CD14-positive monocyte (primary cell): Measurements from ENCODE around the gene COL5A2. TPM values are rescaled to one million over a fixed set of nuclear protein-coding genes. Genes with fewer than 3 reads are reported as not detected.

Experiments used
- DNase-seq, 3 donors: peaks; one replicate each; pipeline ENCODE4 v3.0.0-alpha.2; 2011 to 2022
- H2AFZ ChIP-seq: 2 replicates; pipeline ENCODE4 v1.6.0; 2012; ENCODE audit warnings: mild to moderate bottlenecking, low read depth, low read length, inconsistent platforms; ENCODE audit not compliant: insufficient read depth, poor library complexity, severe bottlenecking
- H3K27ac ChIP-seq, 2 donors: 1 replicate in 1 of 2; 2 replicates in 1 of 2; pipeline ENCODE4 v1.5.1; 2012 to 2013; ENCODE audit warnings: low read length in 2 of 2, control low read depth in 1 of 2, inconsistent platforms in 1 of 2, low read depth in 1 of 2, mild to moderate bottlenecking in 1 of 2
- H3K27me3 ChIP-seq, 2 donors: one replicate each; pipeline versions ENCODE4 v1.6.0 to v1.6.1; 2011 to 2013; ENCODE audit warnings: low read length in 2 of 2; ENCODE audit not compliant: control insufficient read depth in 2 of 2, insufficient read depth in 2 of 2
- H3K36me3 ChIP-seq, 2 donors: replicated peaks in 1 of 2; 1 replicate in 1 of 2; 2 replicates in 1 of 2; pipeline versions ENCODE4 v1.5.1 to v1.6.1; 2012 to 2013; ENCODE audit warnings: low read length in 2 of 2, control low read depth in 1 of 2, inconsistent platforms in 1 of 2, mild to moderate bottlenecking in 1 of 2; ENCODE audit not compliant: insufficient read depth in 2 of 2, control insufficient read depth in 1 of 2
- H3K4me1 ChIP-seq, 2 donors: 1 replicate in 1 of 2; 2 replicates in 1 of 2; pipeline versions ENCODE4 v1.5.1 to v1.6.1; 2012 to 2013; ENCODE audit warnings: low read length in 2 of 2, control low read depth in 1 of 2, inconsistent platforms in 1 of 2, mild to moderate bottlenecking in 1 of 2, moderate library complexity in 1 of 2; ENCODE audit not compliant: insufficient read depth in 2 of 2, control insufficient read depth in 1 of 2
- H3K4me2 ChIP-seq: replicated peaks from 2 replicates; pipeline ENCODE3; 2012; ENCODE audit warnings: low read length, moderate library complexity, mild to moderate bottlenecking; ENCODE audit not compliant: poor library complexity, severe bottlenecking; ENCODE audit errors: extremely low read depth
- H3K4me3 ChIP-seq, 3 experiments: fragments of 200-600 bp in 1 of 3; sonication (generic) in 1 of 3; replicated peaks in 1 of 3; 1 replicate in 2 of 3; 2 replicates in 1 of 3; pipeline ENCODE4 v1.5.1; 2011 to 2013; ENCODE audit warnings: low read length in 3 of 3, mild to moderate bottlenecking in 3 of 3, control low read depth in 2 of 3, low read depth in 2 of 3, inconsistent platforms in 1 of 3, moderate library complexity in 1 of 3
- H3K79me2 ChIP-seq: 2 replicates; pipeline ENCODE4 v1.6.0; 2012; ENCODE audit warnings: mild to moderate bottlenecking, control low read depth, inconsistent platforms, low read length, moderate library complexity; ENCODE audit not compliant: insufficient read depth
- H3K9ac ChIP-seq: 2 replicates; pipeline ENCODE4 v1.6.0; 2017; ENCODE audit warnings: low read length, mild to moderate bottlenecking; ENCODE audit not compliant: insufficient read depth, poor library complexity, severe bottlenecking
- H3K9me3 ChIP-seq, 2 donors: replicated peaks in 1 of 2; 1 replicate in 1 of 2; 2 replicates in 1 of 2; pipeline versions ENCODE4 v1.5.1 to v1.6.1; 2012 to 2013; ENCODE audit warnings: low read length in 2 of 2, control low read depth in 1 of 2; ENCODE audit not compliant: control insufficient read depth in 1 of 2, insufficient read depth in 1 of 2
- H4K20me1 ChIP-seq: 2 replicates; pipeline ENCODE4 v1.6.0; 2012; ENCODE audit warnings: mild to moderate bottlenecking, low read length, control low read depth, moderate library complexity; ENCODE audit not compliant: insufficient read depth
- H3K27ac Mint-ChIP-seq, 7 donors: one replicate each; pipeline ENCODE4 v1.8.0; 2020; ENCODE audit warnings: mild to moderate bottlenecking in 7 of 7, mixed read lengths in 7 of 7, moderate library complexity in 6 of 7, inconsistent platforms in 2 of 7
- H3K27me3 Mint-ChIP-seq, 3 donors: one replicate each; pipeline ENCODE4 v1.8.0; 2021 to 2022; ENCODE audit warnings: low read depth in 3 of 3, mild to moderate bottlenecking in 3 of 3, mixed read lengths in 3 of 3, moderate library complexity in 3 of 3, inconsistent platforms in 1 of 3
- H3K36me3 Mint-ChIP-seq, 2 donors: one replicate each; pipeline ENCODE4 v1.8.0; 2020; ENCODE audit warnings: mixed read lengths in 2 of 2, inconsistent platforms in 1 of 2, mild to moderate bottlenecking in 1 of 2
- H3K4me1 Mint-ChIP-seq: one replicate; pipeline ENCODE4 v1.8.0; 2020; ENCODE audit warnings: mild to moderate bottlenecking, mixed read lengths
- H3K4me3 Mint-ChIP-seq, 2 donors: one replicate each; pipeline ENCODE4 v1.8.0; 2020; ENCODE audit warnings: mild to moderate bottlenecking in 2 of 2, mixed read lengths in 2 of 2, moderate library complexity in 1 of 2
- H3K9me3 Mint-ChIP-seq, 7 donors: one replicate each; pipeline ENCODE4 v1.8.0; 2020 to 2022; ENCODE audit warnings: mixed read lengths in 7 of 7, mild to moderate bottlenecking in 6 of 7, moderate library complexity in 6 of 7, inconsistent platforms in 2 of 7
- WGBS: methylation state at CpG from one replicate; pipeline ENCODE4 v1.1.5; 2013; ENCODE audit warnings: missing lambda C conversion rate; ENCODE audit not compliant: insufficient coverage; 5-methylcytosine and 5-hydroxymethylcytosine counted together
- intact Hi-C, 2 donors: fragments of 100-400 bp; cut with micrococcal nuclease; formaldehyde crosslinking; loops; one replicate each; pipeline versions ENCODE4 v1.15.0 to v1.15.1; 2023
- polyA plus RNA-seq, 3 donors: library from polyadenylated mRNA; depleted of rRNA in 1 of 3; unstranded in 2 of 3; stranded (reverse) in 1 of 3; fragments of 300-500 nt in 2 of 3; fragments of >200 nt in 1 of 3; fragmentation: Illumina TruSeq in 2 of 3; gene quantifications; 1 replicate in 2 of 3; 2 replicates in 1 of 3; pipeline ENCODE4 v1.2.3, GENCODE V29; 2012 to 2021
- TF ChIP-seq, protein P1 (sequence below): fragments of 200-600 bp; IDR thresholded peaks from one replicate; pipeline ENCODE4 v1.8.0; 2022; ENCODE audit warnings: antibody characterized with exemption, mild to moderate bottlenecking

COL5A2 gene
- polyA plus RNA-seq, 3 donors = 0.13 TPM; not detected in 2

- TF ChIP-seq, protein P1, sequence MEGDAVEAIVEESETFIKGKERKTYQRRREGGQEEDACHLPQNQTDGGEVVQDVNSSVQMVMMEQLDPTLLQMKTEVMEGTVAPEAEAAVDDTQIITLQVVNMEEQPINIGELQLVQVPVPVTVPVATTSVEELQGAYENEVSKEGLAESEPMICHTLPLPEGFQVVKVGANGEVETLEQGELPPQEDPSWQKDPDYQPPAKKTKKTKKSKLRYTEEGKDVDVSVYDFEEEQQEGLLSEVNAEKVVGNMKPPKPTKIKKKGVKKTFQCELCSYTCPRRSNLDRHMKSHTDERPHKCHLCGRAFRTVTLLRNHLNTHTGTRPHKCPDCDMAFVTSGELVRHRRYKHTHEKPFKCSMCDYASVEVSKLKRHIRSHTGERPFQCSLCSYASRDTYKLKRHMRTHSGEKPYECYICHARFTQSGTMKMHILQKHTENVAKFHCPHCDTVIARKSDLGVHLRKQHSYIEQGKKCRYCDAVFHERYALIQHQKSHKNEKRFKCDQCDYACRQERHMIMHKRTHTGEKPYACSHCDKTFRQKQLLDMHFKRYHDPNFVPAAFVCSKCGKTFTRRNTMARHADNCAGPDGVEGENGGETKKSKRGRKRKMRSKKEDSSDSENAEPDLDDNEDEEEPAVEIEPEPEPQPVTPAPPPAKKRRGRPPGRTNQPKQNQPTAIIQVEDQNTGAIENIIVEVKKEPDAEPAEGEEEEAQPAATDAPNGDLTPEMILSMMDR = no peak
- H3K4me1 Mint-ChIP-seq = no peaks in the 10 kb centered on the region
- H3K4me3 Mint-ChIP-seq = no peak overlapping the region
- Histone ChIP-seq H3K36me3 (no peaks in the 10 kb centered on the region), H3K4me1 (no peaks in the 10 kb centered on the region), H3K9ac (no peak overlapping the region), H3K4me2 (no peak overlapping the region), H3K79me2 (no peaks in the 10 kb centered on the region), H3K27me3 (no peaks in the 10 kb centered on the region), H2AFZ (no peak overlapping the region), H3K27ac (no peak overlapping the region), H3K4me3 (no peak overlapping the region), H4K20me1 (no peaks in the 10 kb centered on the region), H3K9me3 (no peaks in the 10 kb centered on the region)
- no peak overlapping the region for H3K27ac Mint-ChIP-seq
- H3K27me3 Mint-ChIP-seq = no peaks in the 10 kb centered on the region
- WGBS = no CpG with 5 or more reads among the region's 2 CpGs
- intact Hi-C loops = no loop called here
- no peak for DNase-seq
- peaks cover 0 to 1% (median 0%) of the 10 kb centered on the region in 7 donors for H3K9me3 Mint-ChIP-seq
- H3K36me3 Mint-ChIP-seq = no peaks in the 10 kb centered on the region
Observed at GRCh38 chr2:189129971-189130370, 49.6 kb downstream of the COL5A2 start.

DNA sequence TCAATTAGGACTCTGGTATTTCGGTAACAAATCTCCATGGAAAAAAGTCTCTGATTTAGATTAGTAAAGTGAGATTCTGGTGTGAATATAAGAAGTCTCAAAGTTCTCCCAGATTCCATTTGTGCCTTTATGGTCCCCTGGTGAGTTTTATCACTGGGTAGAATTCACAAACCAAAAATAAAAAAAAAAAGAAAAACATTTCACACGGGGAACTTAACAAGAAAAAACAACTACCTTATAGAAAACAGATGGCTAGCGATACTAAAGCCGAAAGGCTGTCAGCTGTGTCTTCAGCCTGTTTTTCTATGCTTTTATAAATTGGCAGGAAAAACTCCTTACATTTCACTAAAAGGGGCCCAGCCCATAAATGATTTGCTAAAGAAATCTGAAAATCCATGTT, 50.6 kb downstream of the COL5A2 start:
- Histone ChIP-seq H3K36me3 (no peaks in the 10 kb centered on the region), H3K79me2 (no peaks in the 10 kb centered on the region), H3K9me3 (no peaks in the 10 kb centered on the region), H3K4me1 (no peaks in the 10 kb centered on the region), H3K4me2 (no peak overlapping the region), H3K27ac (no peak overlapping the region), H3K4me3 (no peak overlapping the region), H4K20me1 (no peaks in the 10 kb centered on the region), H3K27me3 (no peaks in the 10 kb centered on the region), H2AFZ (no peak overlapping the region), H3K9ac (no peak overlapping the region)
- H3K27ac Mint-ChIP-seq = no peak overlapping the region
- TF ChIP-seq, protein P1 = no peak
- H3K27me3 Mint-ChIP-seq = no peaks in the 10 kb centered on the region
- H3K4me3 Mint-ChIP-seq = no peak overlapping the region
- no peaks in the 10 kb centered on the region for H3K4me1 Mint-ChIP-seq
- intact Hi-C loops = no loop called here
- peaks cover 0 to 1% (median 0%) of the 10 kb centered on the region in 7 donors for H3K9me3 Mint-ChIP-seq
- DNase-seq = no peak
- H3K36me3 Mint-ChIP-seq = no peaks in the 10 kb centered on the region
- WGBS = no CpG with 5 or more reads among the region's 4 CpGs
